ENCODE results near the gene TSEN15. TPM values are rescaled to one million over a fixed set of nuclear protein-coding genes. Genes with fewer than 3 reads are reported as not detected.

The TSEN15 gene
- total and polyA plus RNA-seq, 2 of the 13 experiments (the other 11 are each of a cell fraction or from before 2014, with no cell fraction given): 25.6 to 35.8 TPM

DNA sequence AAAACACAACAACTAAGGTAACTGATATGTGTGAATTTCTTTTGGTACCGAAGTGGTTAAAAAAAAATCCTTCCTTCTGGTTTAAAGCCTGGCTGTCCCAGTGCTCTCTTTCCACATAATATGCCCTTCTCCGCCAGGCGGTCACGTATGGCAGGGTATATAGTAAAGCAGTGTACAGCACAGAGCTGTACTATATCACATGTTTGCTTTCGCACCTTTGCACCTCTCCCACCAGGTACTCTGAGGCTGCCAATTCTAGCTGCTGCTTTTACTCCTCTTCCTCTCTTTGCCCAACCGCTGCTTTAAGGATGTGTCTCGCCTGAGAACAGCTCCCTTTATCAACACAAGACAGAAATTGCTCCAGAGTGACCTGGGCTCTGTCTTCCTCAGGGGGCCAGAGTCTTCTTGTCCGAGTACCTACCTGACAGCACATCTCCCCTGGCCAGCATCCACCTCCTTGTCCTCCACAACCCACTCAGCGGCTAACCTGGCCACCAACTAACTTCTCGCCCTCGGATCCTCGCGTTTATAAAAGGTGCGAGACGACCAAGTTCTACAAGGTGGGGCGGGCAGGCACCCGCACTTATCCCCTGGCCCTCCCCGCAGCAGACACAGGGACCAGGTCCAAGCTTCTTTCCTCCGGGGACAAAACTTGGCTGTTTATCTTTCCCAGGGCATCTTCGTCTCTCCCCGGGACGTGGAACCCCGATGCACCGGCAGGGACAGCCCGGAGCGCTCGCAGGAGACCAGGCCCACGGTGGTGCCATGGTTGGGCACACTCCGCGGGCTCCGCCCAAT lies 15.6 kb upstream of the TSEN15 start (continued):
- TF ChIP-seq, protein P1, sequence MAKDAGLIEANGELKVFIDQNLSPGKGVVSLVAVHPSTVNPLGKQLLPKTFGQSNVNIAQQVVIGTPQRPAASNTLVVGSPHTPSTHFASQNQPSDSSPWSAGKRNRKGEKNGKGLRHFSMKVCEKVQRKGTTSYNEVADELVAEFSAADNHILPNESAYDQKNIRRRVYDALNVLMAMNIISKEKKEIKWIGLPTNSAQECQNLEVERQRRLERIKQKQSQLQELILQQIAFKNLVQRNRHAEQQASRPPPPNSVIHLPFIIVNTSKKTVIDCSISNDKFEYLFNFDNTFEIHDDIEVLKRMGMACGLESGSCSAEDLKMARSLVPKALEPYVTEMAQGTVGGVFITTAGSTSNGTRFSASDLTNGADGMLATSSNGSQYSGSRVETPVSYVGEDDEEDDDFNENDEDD (CRISPR knock-in tag; IDR thresholded peaks at IDR 0.05; ENCODE audit: borderline replicate concordance): peak; percentile 72; the same call in 1 of the 2 replicates
- TF ChIP-seq, protein P2, sequence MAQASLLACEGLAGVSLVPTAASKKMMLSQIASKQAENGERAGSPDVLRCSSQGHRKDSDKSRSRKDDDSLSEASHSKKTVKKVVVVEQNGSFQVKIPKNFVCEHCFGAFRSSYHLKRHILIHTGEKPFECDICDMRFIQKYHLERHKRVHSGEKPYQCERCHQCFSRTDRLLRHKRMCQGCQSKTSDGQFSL (CRISPR knock-in tag; IDR thresholded peaks at IDR 0.05): no peak
- no peak for TF ChIP-seq SUZ12 (IDR thresholded peaks at IDR 0.05; ENCODE audit: low read depth, low read length)
- TF ChIP-seq TOE1 (CRISPR knock-in tag; IDR thresholded peaks at IDR 0.05): no peak
- TF ChIP-seq CCDC6 (CRISPR knock-in tag; IDR thresholded peaks at IDR 0.05): no peak
- no peak for TF ChIP-seq ZNF3 (CRISPR knock-in tag; IDR thresholded peaks at IDR 0.05)
- no peak for TF ChIP-seq ZNF253 (CRISPR knock-in tag; IDR thresholded peaks at IDR 0.05; ENCODE audit: borderline replicate concordance)
- TF ChIP-seq NRL (CRISPR knock-in tag; IDR thresholded peaks at IDR 0.05; ENCODE audit: borderline replicate concordance): peak; percentile 27; the same call in 1 of the 2 replicates
- TF ChIP-seq, protein P3, sequence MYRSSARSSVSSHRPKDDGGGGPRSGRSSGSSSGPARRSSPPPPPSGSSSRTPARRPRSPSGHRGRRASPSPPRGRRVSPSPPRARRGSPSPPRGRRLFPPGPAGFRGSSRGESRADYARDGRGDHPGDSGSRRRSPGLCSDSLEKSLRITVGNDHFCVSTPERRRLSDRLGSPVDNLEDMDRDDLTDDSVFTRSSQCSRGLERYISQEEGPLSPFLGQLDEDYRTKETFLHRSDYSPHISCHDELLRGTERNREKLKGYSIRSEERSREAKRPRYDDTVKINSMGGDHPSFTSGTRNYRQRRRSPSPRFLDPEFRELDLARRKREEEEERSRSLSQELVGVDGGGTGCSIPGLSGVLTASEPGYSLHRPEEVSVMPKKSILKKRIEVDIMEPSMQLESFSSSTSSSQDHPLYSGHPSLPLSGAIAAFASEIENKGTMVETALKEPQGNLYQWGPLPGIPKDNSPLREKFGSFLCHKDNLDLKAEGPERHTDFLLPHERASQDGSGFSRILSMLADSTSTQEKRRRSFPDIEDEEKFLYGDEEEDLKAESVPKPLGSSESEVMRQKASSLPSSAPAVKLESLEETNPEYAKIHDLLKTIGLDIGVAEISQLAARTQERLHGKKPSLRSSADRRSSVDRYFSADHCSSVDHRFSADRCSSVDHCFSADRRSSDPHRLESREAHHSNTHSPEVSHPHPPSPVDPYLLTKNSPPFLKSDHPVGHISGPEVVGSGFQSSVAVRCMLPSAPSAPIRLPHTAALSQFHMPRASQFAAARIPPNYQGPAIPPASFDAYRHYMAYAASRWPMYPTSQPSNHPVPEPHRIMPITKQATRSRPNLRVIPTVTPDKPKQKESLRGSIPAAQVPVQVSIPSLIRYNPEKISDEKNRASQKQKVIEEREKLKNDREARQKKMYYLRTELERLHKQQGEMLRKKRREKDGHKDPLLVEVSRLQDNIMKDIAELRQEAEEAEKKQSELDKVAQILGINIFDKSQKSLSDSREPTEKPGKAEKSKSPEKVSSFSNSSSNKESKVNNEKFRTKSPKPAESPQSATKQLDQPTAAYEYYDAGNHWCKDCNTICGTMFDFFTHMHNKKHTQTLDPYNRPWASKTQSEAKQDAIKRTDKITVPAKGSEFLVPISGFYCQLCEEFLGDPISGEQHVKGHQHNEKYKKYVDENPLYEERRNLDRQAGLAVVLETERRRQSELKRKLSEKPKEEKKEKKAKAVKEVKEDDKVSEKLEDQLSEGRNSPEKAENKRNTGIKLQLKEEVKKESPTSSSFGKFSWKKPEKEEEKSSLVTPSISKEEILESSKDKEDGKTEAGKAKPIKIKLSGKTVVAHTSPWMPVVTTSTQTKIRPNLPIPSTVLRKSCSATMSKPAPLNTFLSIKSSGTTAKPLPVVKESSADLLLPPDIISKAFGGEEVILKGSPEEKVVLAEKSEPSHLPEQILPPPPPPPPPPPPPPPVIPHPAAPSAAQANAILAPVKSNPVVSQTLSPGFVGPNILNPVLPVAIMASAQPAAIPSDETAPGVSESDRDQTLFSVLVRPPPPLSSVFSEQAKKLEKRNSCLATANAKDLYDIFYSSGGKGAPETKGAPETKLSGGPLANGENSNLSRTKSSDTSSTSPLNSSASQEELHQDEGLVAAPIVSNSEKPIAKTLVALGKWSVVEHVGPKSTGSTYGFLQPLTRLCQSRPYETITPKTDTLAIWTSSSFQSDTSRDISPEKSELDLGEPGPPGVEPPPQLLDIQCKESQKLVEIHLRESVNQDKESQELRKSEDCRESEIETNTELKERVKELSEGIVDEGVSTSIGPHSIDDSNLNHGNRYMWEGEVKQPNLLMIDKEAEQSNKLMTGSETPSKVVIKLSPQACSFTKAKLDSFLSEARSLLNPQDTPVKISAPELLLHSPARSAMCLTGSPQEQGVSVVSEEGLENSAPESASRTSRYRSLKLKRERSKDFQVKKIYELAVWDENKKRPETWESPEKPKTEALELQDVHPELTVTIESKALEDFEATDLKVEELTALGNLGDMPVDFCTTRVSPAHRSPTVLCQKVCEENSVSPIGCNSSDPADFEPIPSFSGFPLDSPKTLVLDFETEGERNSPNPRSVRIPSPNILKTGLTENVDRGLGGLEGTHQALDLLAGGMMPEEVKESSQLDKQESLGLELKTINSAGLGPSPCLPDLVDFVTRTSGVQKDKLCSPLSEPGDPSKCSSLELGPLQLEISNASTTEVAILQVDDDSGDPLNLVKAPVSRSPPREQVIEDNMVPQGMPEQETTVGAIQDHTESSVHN (CRISPR knock-in tag; IDR thresholded peaks at IDR 0.05): no peak
- TF ChIP-seq ARNT2 (CRISPR knock-in tag; IDR thresholded peaks at IDR 0.05; ENCODE audit: low read depth): no peak
- TF ChIP-seq ZNF766 (CRISPR knock-in tag; IDR thresholded peaks at IDR 0.05; ENCODE audit: borderline replicate concordance): no peak; the same call in 1 of the 2 replicates
- TF ChIP-seq ZNF256 (CRISPR knock-in tag; conservative IDR thresholded peaks at IDR 0.05): 0 out of 2 replicates have a peak, but pooled peaks have one; percentile 48
- peak; percentile 5 for TF ChIP-seq SRSF1 (optimal IDR thresholded peaks at IDR 0.05; ENCODE audit: low read depth, low read length)
- no peak for TF ChIP-seq POLR2AphosphoS2 (IDR thresholded peaks at IDR 0.05; ENCODE audit: low read depth, low read length)
- TF ChIP-seq ZNF160 (CRISPR knock-in tag; IDR thresholded peaks at IDR 0.05): no peak
- TF ChIP-seq TBX3 (IDR thresholded peaks at IDR 0.05; ENCODE audit: borderline replicate concordance): no peak
- TF ChIP-seq YEATS4 (CRISPR knock-in tag; IDR thresholded peaks at IDR 0.05; ENCODE audit: borderline replicate concordance): no peak
- no peak for TF ChIP-seq JARID2 (CRISPR knock-in tag; IDR thresholded peaks at IDR 0.05; ENCODE audit: insufficient replicate concordance)
- TF ChIP-seq, protein P4, sequence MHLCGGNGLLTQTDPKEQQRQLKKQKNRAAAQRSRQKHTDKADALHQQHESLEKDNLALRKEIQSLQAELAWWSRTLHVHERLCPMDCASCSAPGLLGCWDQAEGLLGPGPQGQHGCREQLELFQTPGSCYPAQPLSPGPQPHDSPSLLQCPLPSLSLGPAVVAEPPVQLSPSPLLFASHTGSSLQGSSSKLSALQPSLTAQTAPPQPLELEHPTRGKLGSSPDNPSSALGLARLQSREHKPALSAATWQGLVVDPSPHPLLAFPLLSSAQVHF (CRISPR knock-in tag; IDR thresholded peaks at IDR 0.05): 0 out of 2 replicates have a peak, but pooled peaks have one; percentile 13

Data from HepG2 (cell line).